K562 (cell line): Measurements from ENCODE around the gene CALCOCO2. TPM values are rescaled to one million over a fixed set of nuclear protein-coding genes. Genes with fewer than 3 reads are reported as not detected.

Experiments used
- CREB1 ChIP-seq, 2 experiments: sonication (generic) in 1 of 2; formaldehyde crosslinking in 1 of 2; IDR thresholded peaks; 2 replicates each; pipeline versions ENCODE4 v1.6.1 to v1.8.0; 2012 to 2022; ENCODE audit warnings: inconsistent platforms in 1 of 2, mild to moderate bottlenecking in 1 of 2, missing genetic modification reagents in 1 of 2, moderate library complexity in 1 of 2
- CREB5 ChIP-seq: fragments of 250-450 bp; sonication (Bioruptor Pico); IDR thresholded peaks from 2 replicates; pipeline ENCODE4 v1.5.0; 2020; ENCODE audit warnings: mild to moderate bottlenecking
- DDX20 ChIP-seq: fragments of 450-650 bp; IDR thresholded peaks from 2 replicates; pipeline ENCODE4 v1.6.1; 2016; ENCODE audit warnings: missing genetic modification characterization, low read depth, mild to moderate bottlenecking, missing compliant biosample characterization, moderate library complexity
- ELF2 ChIP-seq: fragments of 250-450 bp; sonication (Bioruptor Pico); IDR thresholded peaks from 2 replicates; pipeline ENCODE4 v1.5.0; 2021; ENCODE audit warnings: mild to moderate bottlenecking
- ETV6 ChIP-seq, 3 experiments: fragments of 150-350 bp in 1 of 3; sonication (generic) in 1 of 3; formaldehyde crosslinking in 1 of 3; IDR thresholded peaks; 2 replicates each; pipeline versions ENCODE4 v1.6.1 to v1.8.0; 2014 to 2022; ENCODE audit warnings: borderline replicate concordance in 2 of 3, low read depth in 2 of 3, antibody characterized with exemption in 1 of 3, low read length in 1 of 3, mild to moderate bottlenecking in 1 of 3, missing genetic modification reagents in 1 of 3
- IRF9 ChIP-seq: fragments of 450-650 bp; IDR thresholded peaks from 2 replicates; pipeline ENCODE4 v1.6.1; 2016; ENCODE audit warnings: missing biosample characterization, missing genetic modification characterization
- KHSRP ChIP-seq: fragments of 450-650 bp; IDR thresholded peaks from 2 replicates; pipeline ENCODE4 v1.6.1; 2017
- MAFK ChIP-seq: IDR thresholded peaks from 2 replicates; pipeline ENCODE4 v1.6.1; 2011; ENCODE audit warnings: low read length, improper control_type of control experiment
- MCM2 ChIP-seq: fragments of 450-650 bp; IDR thresholded peaks from 2 replicates; pipeline ENCODE4 v1.6.1; 2017; ENCODE audit warnings: low read depth, mild to moderate bottlenecking
- NR3C1 ChIP-seq: sonication (generic); formaldehyde crosslinking; IDR thresholded peaks from 2 replicates; pipeline ENCODE4 v1.8.1; 2022; ENCODE audit warnings: missing genetic modification reagents
- NR4A1 ChIP-seq, 2 experiments: fragments of 250-450 bp in 1 of 2; fragments of 450-650 bp in 1 of 2; sonication (Bioruptor Pico) in 1 of 2; IDR thresholded peaks; 2 replicates each; pipeline versions ENCODE4 v1.4.0 to v1.6.1; 2016 to 2020; ENCODE audit warnings: mild to moderate bottlenecking in 2 of 2, missing compliant biosample characterization in 1 of 2, missing genetic modification characterization in 1 of 2, moderate library complexity in 1 of 2
- RBM17 ChIP-seq: fragments of 200-400 bp; formaldehyde crosslinking; IDR thresholded peaks from 2 replicates; pipeline ENCODE4 v1.6.1; 2017; ENCODE audit warnings: low read depth, mild to moderate bottlenecking, low read length, borderline replicate concordance
- SFPQ ChIP-seq: fragments of 200-400 bp; formaldehyde crosslinking; IDR thresholded peaks from 2 replicates; pipeline ENCODE4 v1.6.1; 2017; ENCODE audit warnings: mild to moderate bottlenecking, low read depth, low read length, moderate library complexity
- THRA ChIP-seq: fragments of 450-650 bp; IDR thresholded peaks from 2 replicates; pipeline ENCODE4 v1.6.1; 2017; ENCODE audit warnings: mild to moderate bottlenecking, moderate library complexity
- VEZF1 ChIP-seq: fragments of 200-800 bp; sonication (Bioruptor generic); IDR thresholded peaks from 2 replicates; pipeline ENCODE4 v1.6.1; 2017; ENCODE audit warnings: missing genetic modification characterization, missing compliant biosample characterization
- ZEB2 ChIP-seq: fragments of 450-650 bp; IDR thresholded peaks from 2 replicates; pipeline ENCODE4 v1.6.1; 2016
- ZNF212 ChIP-seq: fragments of 450-650 bp; formaldehyde crosslinking; IDR thresholded peaks from 2 replicates; pipeline ENCODE4 v1.4.0; 2020; ENCODE audit warnings: mild to moderate bottlenecking
- ZNF23 ChIP-seq: fragments of 250-450 bp; sonication (Bioruptor Pico); IDR thresholded peaks from 2 replicates; pipeline ENCODE4 v1.4.0; 2020; ENCODE audit warnings: mild to moderate bottlenecking
- ZNF253 ChIP-seq: fragments of 250-450 bp; sonication (Bioruptor Pico); conservative IDR thresholded peaks from 2 replicates; pipeline ENCODE4 v1.6.1; 2021; ENCODE audit warnings: mild to moderate bottlenecking
- polyA plus RNA-seq, 8 experiments: library from polyadenylated mRNA; depleted of rRNA in 4 of 8; stranded (reverse) in 5 of 8; unstranded in 3 of 8; fragments of >200 nt; fragmentation: Nextera tagmentation in 2 of 8; fragmentation: Illumina TruSeq in 1 of 8; extraction: Ambion mirVana in 2 of 8; extraction: Trizol in 1 of 8; gene quantifications; 2 replicates each; pipeline versions ENCODE4 v1.2.1 to v1.2.3, GENCODE V29; 2011 to 2014; ENCODE audit warnings: inconsistent platforms in 1 of 8, missing spikeins in 1 of 8
- total RNA-seq, 7 experiments: library from RNA; depleted of rRNA in 6 of 7; stranded (reverse); fragments of >200 nt in 6 of 7; fragmentation: Illumina TruSeq in 2 of 7; extraction: Trizol in 2 of 7; gene quantifications; 2 replicates each; pipeline versions ENCODE4 v1.2.1 to v1.2.3, GENCODE V29; 2011 to 2021; ENCODE audit warnings: low replicate concordance in 1 of 7

Gene CALCOCO2
- total and polyA plus RNA-seq, 9 of the 15 experiments (the other 6 are each of a cell fraction or from before 2014, with no cell fraction given) = 24.1 to 87.3 (median 67.5) TPM

- TF ChIP-seq CREB5 (CRISPR knock-in tag) = peak; percentile 90
- TF ChIP-seq NR3C1 (CRISPR knock-in tag) = no peak
- no peak for TF ChIP-seq THRA
- TF ChIP-seq IRF9 (tag) = peak; percentile 99
- no peak for TF ChIP-seq CREB1 (IDR thresholded peaks at IDR 0.05)
- TF ChIP-seq CREB1 (CRISPR knock-in tag; IDR thresholded peaks at IDR 0.05) = no peak
- TF ChIP-seq ELF2 (CRISPR knock-in tag) = peak; percentile 63; the same call in 1 of the 2 replicates
- no peak for TF ChIP-seq RBM17
- peak; percentile 81 for TF ChIP-seq ZNF253 (CRISPR knock-in tag)
- peak; percentile 93 for TF ChIP-seq NR4A1 (CRISPR knock-in tag; IDR thresholded peaks at IDR 0.05)
- TF ChIP-seq NR4A1 (tag; IDR thresholded peaks at IDR 0.05) = peak; percentile 99
- TF ChIP-seq KHSRP = no peak
- no peak for TF ChIP-seq ZEB2
- TF ChIP-seq ZNF212 (CRISPR knock-in tag) = peak; percentile 94
- TF ChIP-seq MAFK = no peak
- TF ChIP-seq ETV6 (IDR thresholded peaks at IDR 0.05; ENCODE audit: borderline replicate concordance in 1 of 2, low read depth in 2 of 2, low read length in 1 of 2) = no peak
- TF ChIP-seq ETV6 (CRISPR knock-in tag; IDR thresholded peaks at IDR 0.05; ENCODE audit: borderline replicate concordance) = no peak
- no peak for TF ChIP-seq ZNF23 (CRISPR knock-in tag)
- TF ChIP-seq MCM2 = no peak
- peak; percentile 99 for TF ChIP-seq DDX20
- peak; percentile 73 for TF ChIP-seq VEZF1 (CRISPR knock-in tag)
- no peak for TF ChIP-seq SFPQ
Observed at GRCh38 chr17:48825446-48826381, 5.1 kb upstream of the CALCOCO2 start (continued).
